Colonic mucosa (tissue), 4 donors: ENCODE data around the gene RRM2. TPM values are rescaled to one million over a fixed set of nuclear protein-coding genes. Genes with fewer than 3 reads are reported as not detected.

Experiments used
- DNase-seq: peaks from one replicate; pipeline ENCODE4 v3.0.0-alpha.2; 2020
- H3K27ac ChIP-seq: fragments of 200-600 bp; one replicate; pipeline ENCODE4 v1.8.0; 2021
- H3K27me3 ChIP-seq: fragments of 200-600 bp; one replicate; pipeline ENCODE4 v1.8.0; 2021
- H3K36me3 ChIP-seq: fragments of 200-600 bp; one replicate; pipeline ENCODE4 v1.8.0; 2021
- H3K4me1 ChIP-seq: fragments of 200-600 bp; one replicate; pipeline ENCODE4 v1.8.0; 2021; ENCODE audit warnings: mild to moderate bottlenecking
- H3K4me3 ChIP-seq: fragments of 200-600 bp; one replicate; pipeline ENCODE4 v1.8.0; 2021
- H3K9ac ChIP-seq, 2 donors: one replicate each; pipeline ENCODE4 v1.7.0; 2013; ENCODE audit warnings: control low read depth in 2 of 2, low read depth in 2 of 2, low read length in 2 of 2
- H3K9me3 ChIP-seq: fragments of 200-600 bp; one replicate; pipeline ENCODE4 v1.8.0; 2021
- CTCF ChIP-seq: fragments of 200-600 bp; IDR thresholded peaks from one replicate; pipeline ENCODE4 v1.8.0; 2022; ENCODE audit warnings: antibody characterized with exemption, mild to moderate bottlenecking
- intact Hi-C: fragments of 100-400 bp; cut with DNase I; formaldehyde crosslinking; loops from one replicate; pipeline ENCODE4 v1.14.1; 2022
- total RNA-seq, 2 donors: library from RNA; stranded (reverse); fragmentation: NEBNext Ultra II Directional in 1 of 2; extraction: Animal tissue kit (Norgen Biotek cat#: 25700) in 1 of 2; gene quantifications; one replicate each; pipeline ENCODE4 v1.2.1, GENCODE V29; 2021
- donor health status: healthy.
- donor health status: DM: no; HTN: no; CAD: no.
- donor health status: DM: no; HTN: no; CAD: no.

The RRM2 gene
- total RNA-seq, 2 donors from 2014 or later = 54.3 to 216 TPM

GRCh38 chr2:10167316-10167715, 44.8 kb downstream of the RRM2 start:
- intact Hi-C loops = no loop called here

GRCh38 chr2:10168221-10168620, 45.7 kb downstream of the RRM2 start:
- H3K36me3 ChIP-seq = no peaks in the 10 kb centered on the region
- no peak for TF ChIP-seq CTCF
- H3K4me1 ChIP-seq = no peaks in the 10 kb centered on the region
- no peak overlapping the region for H3K27ac ChIP-seq
- no peaks in the 10 kb centered on the region for H3K27me3 ChIP-seq
- DNase-seq = no peak
- H3K4me3 ChIP-seq = no peak overlapping the region
- no peaks in the 10 kb centered on the region for H3K9me3 ChIP-seq
- H3K9ac ChIP-seq = no peak overlapping the region
- intact Hi-C loops = no loop called here

More at GRCh38 chr2:10167316-10167715, 44.8 kb downstream of the RRM2 start:
- H3K36me3 ChIP-seq = no peaks in the 10 kb centered on the region
- H3K4me3 ChIP-seq = no peak overlapping the region
- TF ChIP-seq CTCF = no peak
- no peak overlapping the region for H3K9ac ChIP-seq
- H3K9me3 ChIP-seq = no peaks in the 10 kb centered on the region
- H3K27ac ChIP-seq = no peak overlapping the region
- no peak for DNase-seq
- H3K4me1 ChIP-seq = no peaks in the 10 kb centered on the region
- no peaks in the 10 kb centered on the region for H3K27me3 ChIP-seq

GRCh38 chr2:10169053-10169578, 46.6 kb downstream of the RRM2 start:
- Histone ChIP-seq H3K27ac (no peak overlapping the region), H3K9ac (no peak overlapping the region), H3K27me3 (no peaks in the 10 kb centered on the region), H3K9me3 (no peaks in the 10 kb centered on the region), H3K4me3 (no peak overlapping the region), H3K36me3 (no peaks in the 10 kb centered on the region), H3K4me1 (no peaks in the 10 kb centered on the region)
- no peak for DNase-seq
- intact Hi-C loops = no loop called here
- no peak for TF ChIP-seq CTCF

GRCh38 chr2:10169581-10169980, 47.0 kb downstream of the RRM2 start:
- H3K27ac ChIP-seq = no peak overlapping the region
- no peaks in the 10 kb centered on the region for H3K36me3 ChIP-seq
- no peak for DNase-seq
- no peaks in the 10 kb centered on the region for H3K4me1 ChIP-seq
- H3K27me3 ChIP-seq = no peaks in the 10 kb centered on the region
- H3K4me3 ChIP-seq = no peak overlapping the region
- H3K9me3 ChIP-seq = no peaks in the 10 kb centered on the region
- intact Hi-C loops = no loop called here
- no peak overlapping the region for H3K9ac ChIP-seq
- TF ChIP-seq CTCF = no peak

- H3K4me1 ChIP-seq = no peaks in the 10 kb centered on the region
- no peaks in the 10 kb centered on the region for H3K27me3 ChIP-seq
- intact Hi-C loops = no loop called here
- H3K9me3 ChIP-seq = no peaks in the 10 kb centered on the region
- no peak for TF ChIP-seq CTCF
- no peak overlapping the region for H3K4me3 ChIP-seq
- H3K27ac ChIP-seq = no peak overlapping the region
- no peak for DNase-seq
- H3K9ac ChIP-seq = no peak overlapping the region
- no peaks in the 10 kb centered on the region for H3K36me3 ChIP-seq
These were observed 47.7 kb downstream of the RRM2 start for GRCh38 chr2:10170256-10170655.
